ENCODE measurements around the gene GMPPB. TPM values are rescaled to one million over a fixed set of nuclear protein-coding genes. Genes with fewer than 3 reads are reported as not detected.
"Not testable (repeated sequence)": the region's sequence is repeated elsewhere in the genome, so short reads cannot be mapped to it uniquely, and the experiment has no call there.

GMPPB gene
- 51.9 TPM for total RNA-seq

DNA sequence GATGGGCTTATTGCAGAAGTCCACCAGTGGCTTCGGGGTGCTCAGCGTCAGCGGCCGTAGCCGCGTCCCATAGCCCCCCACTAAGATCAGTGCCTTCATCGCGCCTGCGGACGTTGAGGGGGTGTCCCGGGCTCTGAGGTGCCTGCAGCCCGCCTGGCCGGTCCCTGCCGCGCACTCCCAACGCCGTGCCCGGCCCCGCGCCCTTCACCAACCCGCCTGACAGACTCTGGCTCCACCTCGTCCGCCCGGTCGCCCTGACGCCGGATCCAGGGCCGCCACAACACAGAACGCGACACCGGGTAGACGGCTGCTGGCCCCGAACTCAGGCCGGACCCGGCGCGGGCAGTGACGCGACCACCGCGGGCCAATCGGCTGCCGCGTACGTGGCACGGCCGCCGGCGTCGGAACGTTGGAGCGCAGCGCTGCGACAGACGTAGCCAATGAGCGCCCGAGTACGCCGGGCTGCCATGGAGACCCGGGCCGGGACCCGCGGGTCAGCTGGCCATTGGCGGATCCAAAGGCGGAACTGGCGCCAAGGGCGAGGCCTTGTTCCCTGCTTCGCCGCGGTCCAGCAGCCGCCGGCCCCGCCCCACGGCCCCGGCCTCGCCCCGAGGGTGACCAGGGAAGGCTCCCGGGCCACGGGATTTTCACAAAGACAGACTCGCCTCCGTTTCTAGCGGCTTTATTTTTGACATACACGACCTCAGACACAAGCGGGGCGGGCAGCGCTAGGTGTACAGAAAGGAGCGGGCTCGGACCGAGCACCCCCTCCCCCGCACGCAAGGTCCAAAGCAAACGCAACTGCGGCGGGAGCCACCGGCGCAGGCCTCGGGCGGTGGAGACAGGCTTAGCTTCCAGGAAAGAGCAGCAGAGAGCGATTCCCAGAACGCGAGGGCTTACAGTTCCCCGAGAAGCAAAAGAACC is at the start of gene GMPPB:
Gene GMPPB, minus strand, starts transcription at position 324 of the 924 bp plus-strand sequence. Its CDS starts 225 bp downstream, at position 99.
- peak; percentile 97 for DNase-seq (ENCODE audit: low spot score)

DNA sequence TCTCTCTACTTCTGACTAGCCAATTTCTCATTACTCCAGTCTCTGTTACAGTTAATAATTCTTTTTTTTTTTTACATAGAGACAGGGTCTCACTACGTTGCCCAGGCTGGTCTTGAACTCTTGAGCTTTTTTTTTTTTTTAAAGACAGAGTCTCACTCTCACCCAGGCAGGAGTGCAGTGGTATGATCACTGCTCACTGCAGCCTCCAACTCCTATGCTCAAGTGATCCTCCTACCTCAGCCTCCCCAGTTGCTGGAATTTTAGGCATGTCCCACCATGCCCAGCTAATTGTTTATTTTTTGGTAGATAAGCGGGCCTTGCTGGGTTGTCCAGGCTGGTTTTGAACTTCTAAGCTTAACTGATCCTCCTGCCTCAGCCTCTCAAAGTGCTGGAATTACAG is 49.0 kb upstream of the GMPPB start:
- DNase-seq (ENCODE audit: low spot score), result no peak

DNA sequence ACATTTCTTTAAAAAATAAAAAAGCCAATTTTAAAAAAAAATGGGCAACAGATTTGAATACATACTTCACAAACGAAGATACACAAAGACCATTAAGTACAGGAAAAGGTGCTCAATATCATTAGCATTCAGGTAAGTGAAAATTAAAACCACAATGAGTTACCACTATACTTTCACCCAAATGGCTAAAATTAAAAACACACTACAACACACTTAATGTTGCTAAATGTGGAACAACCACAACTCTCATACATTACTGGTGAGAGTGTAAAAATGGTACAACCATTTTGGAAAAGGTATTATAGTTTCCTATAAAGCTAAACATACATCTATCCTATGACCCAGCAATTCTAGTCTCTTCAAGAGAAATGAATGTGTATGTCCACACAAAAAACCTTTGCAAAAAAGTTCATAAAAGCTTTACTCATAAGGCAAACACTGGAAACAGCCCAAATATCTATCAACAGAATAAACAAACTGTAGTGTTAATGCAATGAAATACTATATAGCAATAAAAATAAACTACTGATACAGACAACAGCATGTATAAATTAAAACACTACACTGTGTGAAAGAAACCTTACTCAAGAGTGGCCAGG is 47.7 kb upstream of the GMPPB start:
- DNase-seq (ENCODE audit: low spot score), result no peak

DNA sequence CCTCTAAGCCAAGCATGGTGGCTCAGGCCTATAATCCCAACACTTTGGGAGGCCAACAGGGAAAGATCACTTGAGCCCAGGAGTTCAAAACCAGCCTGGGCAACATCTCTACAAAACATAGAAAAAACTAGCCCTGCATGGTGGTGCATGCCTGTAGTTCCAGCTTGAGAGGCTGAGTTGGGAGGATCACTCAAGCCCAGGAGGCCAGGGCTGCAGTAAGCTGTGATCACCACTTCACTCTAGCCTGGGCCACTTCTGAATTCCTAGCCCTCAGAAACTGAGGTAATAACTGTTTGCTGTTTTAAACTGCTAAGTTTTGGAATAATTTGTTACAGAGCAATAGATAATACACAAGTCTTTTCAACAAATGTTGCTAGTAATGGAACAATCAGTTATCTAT is 46.2 kb upstream of the GMPPB start:
- DNase-seq (ENCODE audit: low spot score), result no peak

DNA sequence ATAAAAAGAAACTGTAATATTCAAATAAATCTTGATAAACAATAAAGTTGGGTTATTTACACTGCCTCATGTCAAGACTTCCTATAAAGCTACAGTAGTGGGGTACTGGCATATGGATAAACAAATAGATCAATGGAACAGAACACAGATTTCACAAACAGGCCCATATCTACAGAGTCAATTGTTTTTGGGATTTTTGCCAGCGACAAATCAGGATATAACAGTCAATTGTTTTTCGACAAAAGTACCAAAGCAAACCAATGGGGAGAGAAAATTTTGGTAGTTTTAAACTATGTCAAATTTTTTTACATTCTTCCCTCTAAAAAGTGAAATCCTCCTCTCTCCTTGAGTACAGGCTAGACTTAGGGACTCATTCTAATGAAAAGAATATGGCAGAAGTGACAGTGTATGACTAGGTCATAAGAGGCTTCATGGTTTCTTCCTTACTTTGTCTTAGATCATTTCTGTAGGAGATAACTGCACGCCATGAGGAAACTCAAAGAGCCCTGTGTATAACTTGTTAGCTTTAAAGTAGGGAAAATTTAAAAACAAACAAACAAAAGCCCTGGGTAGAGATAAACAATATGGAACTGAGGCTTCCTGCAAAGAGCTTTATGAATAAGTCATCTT is 45.6 kb upstream of the GMPPB start:
- DNase-seq (ENCODE audit: low spot score), result no peak

DNA sequence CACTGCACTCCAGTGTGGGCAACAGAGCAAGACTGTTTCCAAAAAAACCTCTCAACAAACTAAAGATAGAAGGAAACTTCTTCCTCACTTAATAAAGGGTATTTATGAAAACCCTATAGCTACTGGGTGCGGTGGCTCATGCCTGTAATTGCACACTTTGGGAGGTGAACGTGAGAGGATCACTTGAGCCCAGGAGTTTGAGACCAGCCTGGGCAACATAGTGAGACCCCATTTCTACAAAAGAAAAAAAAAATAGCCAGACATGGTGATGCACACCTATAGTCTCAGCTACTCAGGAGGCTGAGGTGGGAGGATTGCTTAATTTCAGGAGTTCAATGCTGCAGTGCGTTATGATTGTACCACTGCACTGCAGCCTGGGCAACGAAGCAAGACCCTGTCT is 40.2 kb upstream of the GMPPB start:
- no peak for DNase-seq (ENCODE audit: low spot score)

DNA sequence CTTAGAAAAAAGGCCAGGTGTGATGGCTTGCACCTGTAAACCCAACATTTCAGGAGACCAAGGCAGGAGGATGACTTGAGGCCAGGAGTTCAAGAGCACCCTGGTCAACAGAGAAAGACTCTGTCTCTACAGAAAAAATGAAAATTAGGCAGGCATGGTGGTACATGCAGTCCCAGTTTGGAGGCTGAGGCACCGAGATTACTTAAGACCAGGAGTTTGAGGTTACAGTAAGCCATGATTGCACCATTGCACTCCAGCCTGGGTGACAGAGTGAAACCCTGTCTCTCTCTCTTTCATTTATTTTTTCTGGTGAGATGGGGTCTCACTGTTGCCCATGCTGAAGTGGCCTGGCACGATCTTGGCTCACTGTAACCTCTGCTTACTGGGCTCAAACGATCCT is 37.9 kb upstream of the GMPPB start:
- no peak for DNase-seq (ENCODE audit: low spot score)

DNA sequence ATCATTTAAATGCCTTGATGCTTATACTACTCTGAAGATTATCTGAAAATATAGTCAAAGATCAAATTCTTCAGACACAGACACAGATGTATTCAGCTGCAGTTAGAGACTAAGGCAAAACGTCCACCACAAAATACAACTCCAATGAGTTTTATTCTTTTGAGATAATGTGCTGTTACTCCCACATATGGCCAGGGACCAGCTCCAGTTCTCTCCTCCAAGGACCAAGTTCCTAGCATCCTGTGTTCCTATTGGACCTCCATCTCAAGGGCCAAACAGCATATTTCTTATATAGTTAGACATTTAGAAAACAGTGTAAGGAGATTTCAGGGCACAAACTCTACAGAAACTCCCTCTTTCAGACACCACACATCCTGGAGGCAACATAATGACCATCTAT is 35.5 kb upstream of the GMPPB start:
- DNase-seq (ENCODE audit: low spot score), result no peak

DNA sequence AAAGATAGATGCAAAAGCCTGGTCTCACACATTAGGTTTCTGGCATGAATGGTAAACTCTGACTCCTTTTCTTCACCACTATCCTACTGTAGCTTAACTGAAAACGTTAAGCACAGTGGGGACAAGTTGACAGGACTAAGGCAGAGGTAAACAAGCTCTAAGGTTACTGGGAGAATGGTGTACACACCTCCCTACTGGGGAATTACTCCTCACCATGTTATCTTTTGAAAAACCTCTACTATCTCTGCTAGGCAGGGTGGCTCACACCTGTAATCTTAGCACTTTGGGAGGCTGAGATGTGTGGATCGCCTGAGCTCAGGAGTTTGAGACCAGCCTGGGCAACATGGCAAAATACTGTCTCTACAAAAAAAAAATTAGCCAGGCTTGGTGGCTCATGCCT is 33.4 kb upstream of the GMPPB start:
- no peak for DNase-seq (ENCODE audit: low spot score)

DNA sequence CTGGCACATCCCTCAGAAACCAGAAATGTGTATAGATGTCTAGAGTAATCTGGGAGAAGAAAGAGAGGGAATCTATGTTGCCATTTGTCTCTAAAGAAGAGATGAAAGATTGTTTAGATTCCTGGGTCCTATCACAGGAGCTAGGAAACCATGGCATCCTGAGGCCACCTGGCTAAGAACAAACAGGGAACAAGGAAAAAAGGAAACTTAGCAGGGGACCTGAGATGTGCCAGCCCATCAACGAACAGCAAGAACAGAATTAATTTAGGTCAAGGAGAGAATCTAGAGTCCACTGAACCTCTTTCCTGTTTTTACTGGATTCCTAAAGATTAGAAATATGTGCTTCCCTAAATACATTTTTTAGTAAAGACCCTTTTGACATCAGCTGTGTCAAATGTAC is 32.3 kb upstream of the GMPPB start:
- no peak for DNase-seq (ENCODE audit: low spot score)

DNA sequence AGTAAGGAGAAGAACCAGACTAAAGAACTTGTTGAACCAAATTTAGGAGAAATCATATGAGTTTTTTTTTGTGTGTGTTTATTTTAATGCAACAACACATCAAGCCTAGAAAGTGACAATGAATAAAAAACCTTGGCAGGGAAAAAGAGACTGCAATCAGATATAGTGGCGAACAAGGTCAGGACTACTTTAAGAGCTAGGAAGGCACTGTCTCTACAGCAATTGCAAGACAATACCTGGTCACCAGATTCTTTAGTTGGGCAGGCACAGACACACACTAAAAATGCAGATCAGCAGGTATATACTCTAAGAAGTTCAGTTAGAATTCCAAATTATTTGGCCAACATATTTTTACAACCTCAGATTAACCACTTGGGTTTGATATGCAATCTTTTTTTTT is 30.8 kb upstream of the GMPPB start:
- DNase-seq (ENCODE audit: low spot score), result no peak

DNA sequence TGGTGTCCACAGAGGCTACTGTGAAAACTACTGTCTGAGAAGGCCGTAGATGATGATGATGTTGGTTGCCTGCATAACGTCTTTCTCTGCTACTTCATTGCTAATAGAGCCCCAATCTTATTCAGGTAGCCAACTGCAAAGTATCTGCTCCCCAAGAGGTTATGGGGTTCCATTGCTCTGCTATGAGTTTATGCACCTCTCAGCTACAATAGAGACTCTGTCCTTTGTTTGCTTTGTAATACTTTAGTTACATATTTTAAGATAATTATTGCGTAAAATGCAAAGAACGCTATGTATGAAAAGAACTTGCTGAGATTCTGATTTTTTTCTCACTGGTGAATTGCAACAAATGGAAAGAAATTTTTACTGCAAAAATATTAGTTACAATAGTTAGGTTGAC is 27.8 kb upstream of the GMPPB start:
- no peak for DNase-seq (ENCODE audit: low spot score)

DNA sequence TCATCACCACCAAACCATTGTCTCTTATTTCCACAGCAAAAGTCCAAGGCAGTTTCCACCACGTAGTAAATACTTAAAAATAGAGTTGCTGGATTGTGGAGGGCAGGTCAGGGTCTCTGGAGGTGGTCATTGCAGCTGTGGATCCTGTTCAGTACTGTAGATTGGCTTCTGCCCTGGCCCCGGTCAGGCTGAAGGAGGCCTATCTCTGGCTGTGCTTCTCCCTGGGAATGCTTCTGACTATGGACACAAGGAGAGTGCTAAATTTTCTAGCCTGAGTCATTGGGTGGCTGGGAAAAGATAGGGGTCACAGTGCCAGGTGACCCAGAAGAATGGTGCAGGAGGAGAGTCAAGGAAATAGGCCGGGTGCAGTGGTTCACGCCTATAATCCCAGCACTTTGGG is 26.3 kb upstream of the GMPPB start:
- no peak for DNase-seq (ENCODE audit: low spot score)

DNA sequence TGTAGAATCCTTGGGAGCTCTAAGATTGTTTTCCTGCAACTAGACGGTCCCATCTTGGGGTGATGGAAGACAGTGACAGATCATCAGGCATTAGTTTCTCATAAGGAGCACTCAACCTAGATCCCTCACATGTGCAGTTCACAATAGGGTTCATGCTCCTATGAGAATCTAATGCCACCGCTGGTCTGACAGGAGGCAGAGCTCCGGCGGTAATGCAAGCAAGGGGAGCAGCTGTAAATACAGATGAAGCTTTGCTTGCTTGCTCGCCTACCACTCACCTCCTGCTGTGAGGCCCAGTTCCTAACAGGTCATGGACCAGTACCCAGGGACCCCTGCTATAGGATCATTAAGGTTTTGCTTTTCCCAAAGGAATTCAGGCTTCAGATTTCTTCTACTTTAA is 25.1 kb upstream of the GMPPB start:
- not testable (repeated sequence) for DNase-seq (ENCODE audit: low spot score)

DNA sequence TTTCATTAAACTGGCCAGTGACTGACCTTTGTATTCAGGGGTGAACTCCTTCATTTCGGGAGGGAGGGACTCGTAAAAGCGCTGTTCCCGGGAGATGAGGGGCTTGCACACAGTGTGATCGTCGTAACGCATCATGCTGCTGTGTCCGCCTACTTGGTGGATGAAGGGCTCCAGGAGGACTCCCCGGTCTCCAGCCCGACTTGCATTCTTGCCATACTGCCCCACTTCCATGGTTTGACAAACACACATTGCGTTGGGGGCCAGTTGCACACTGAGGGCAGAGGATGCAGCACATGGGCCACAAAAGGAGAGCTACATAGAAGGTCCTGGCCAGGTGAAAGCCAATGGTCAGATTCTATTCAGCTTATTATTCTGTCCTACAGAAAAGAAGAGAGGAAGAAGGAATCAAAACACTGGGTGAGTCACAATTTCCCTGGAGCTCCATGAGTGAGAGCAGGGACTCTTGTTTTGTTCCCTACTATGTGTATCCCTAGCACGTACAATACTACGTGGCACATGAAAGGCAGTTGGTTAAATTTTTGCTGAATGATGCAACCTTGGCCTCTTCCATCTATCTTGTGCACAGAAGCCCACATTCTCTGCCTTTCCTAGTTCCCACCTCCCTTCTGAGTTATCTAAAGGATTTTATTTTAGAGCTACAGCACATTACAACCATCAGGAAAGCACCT is 24.2 kb upstream of the GMPPB start:
- DNase-seq (ENCODE audit: low spot score), result no peak

DNA sequence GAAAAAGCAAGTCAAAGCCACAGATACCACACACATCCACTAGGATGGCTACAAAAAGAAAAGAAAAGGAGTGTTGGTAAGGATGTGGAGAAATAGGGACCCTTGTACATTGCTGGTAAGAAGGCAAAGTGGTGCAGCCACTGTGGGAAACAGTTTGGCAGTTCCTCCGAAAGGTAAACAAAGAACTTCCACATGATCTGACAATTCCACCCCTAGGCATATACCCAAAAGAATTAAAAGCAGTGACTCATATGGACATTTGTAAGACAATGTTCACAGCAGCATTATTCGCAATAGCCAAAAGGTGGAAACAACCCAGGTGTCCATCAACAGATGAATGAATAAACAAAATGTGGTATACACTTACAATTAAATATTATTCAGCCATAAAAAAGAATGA is 22.2 kb upstream of the GMPPB start:
- DNase-seq (ENCODE audit: low spot score), result no peak

DNA sequence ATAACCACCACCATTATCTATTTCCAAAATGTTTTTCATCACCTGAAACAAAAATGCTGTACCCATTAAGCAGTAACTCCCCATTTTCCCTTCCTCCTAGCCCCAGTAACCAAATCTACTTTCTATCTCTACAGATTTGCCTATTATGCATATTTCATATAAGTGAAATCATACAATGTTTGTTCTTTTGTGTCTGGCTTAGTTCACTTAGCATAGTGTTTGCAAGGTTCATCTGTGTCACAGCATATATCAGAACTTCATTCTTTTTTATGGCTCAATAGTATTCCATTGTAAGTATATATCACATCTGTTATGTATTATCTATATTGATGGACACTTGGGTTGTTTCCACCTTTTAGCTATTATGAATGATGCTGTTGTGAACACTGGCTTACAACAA is 16.7 kb upstream of the GMPPB start:
- no peak for DNase-seq (ENCODE audit: low spot score)

DNA sequence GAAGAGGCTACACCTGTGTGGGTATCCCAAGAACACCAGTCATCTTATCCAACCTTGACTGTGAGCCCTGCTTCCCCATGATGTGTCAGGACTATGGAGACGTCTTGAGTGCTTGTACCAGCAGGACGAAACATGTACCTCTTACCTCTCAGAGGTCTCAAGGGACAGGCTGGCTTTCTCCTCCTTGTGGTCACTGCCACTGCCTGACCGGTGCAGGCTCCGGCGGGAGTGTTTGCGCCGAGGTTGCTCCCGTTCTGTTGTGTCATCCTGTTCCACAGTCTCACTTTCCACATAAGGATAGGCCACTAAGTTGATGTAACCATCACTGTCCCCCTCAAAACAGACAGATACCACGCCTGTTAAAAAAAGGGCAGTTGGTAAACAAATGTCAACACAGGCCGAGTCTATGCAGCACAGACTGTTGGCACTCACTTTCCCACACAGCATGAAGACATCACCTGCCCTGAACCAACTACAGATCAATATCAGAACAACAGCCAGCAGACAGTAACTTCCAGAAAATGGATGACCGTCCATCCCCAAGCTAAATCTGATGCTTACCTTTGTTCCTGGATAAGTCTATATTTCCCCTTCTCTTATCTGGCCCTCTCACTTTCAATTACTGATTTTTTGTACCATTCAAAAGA is 14.4 kb upstream of the GMPPB start:
- DNase-seq (ENCODE audit: low spot score), result no peak

DNA sequence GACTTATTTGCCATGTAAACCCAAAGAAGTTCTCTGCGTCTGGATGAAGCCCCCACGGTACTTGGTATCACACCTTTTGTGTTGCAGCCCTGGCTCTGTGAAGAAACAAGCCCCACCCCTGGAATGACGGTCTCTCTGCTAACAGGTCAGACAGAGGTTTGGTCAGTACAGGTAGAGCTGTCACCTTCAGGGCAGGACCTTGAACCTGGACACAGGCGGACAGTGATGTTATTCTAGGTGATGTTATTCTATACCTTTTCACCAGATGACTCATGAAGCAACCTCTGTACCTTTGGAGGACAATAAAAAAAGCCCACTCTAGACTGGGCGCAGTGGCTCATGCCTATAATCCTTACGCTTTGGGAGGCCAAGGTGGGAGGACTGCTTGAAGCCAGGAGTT is 11.0 kb upstream of the GMPPB start:
- no peak for DNase-seq (ENCODE audit: low spot score)

DNA sequence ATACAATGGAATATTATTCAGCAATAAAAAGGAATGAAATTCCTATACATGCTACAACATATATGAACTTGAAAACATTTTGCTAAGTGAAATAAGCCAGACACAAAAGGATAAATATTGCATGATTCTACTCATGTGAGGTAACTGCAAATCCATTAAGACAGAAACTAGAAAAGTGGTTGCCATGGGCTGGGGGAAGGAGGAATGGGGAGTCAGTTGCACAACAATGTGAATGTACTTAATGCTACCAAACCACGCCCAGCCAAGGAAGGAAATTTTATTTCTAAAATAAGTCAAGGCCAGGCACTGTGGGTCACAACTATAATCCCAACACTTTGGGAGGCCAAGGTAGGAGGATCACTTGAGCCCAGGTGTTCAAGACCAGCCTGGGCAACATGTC is 9.8 kb upstream of the GMPPB start:
- no peak for DNase-seq (ENCODE audit: low spot score)

DNA sequence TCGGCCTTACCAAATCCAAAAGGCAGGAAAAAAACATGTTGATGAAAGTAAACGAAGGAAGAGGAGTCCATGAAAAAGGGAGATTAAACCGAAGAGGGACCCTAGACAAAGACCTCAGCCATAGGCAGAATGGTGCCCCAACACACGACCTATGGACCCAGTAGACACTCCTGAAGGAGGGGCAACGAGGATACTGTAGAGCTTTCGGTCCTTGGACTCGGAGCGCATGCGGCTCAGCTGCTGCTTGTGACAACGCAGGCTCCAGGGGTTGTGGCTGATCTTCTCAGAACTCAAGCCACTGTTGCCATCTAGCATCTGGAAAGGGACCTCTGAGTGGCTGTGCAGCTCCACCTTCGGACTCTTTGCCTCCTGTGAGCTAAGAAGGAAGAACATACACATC is 8.8 kb upstream of the GMPPB start:
- DNase-seq (ENCODE audit: low spot score), result no peak
